D721Med (cell line): ENCODE measurements around the gene OR2M5.

ENCODE experiments used
- DNase-seq: peaks from one replicate; pipeline ENCODE4 v3.0.0; 2011; ENCODE audit warnings: low spot score; ENCODE audit not compliant: insufficient read length
- FAIRE-seq: peaks from 2 replicates; lab custom pipeline; 2011; peaks lifted over from hg19 to GRCh38; lab: Jason Lieb, UNC
- CTCF ChIP-seq: IDR thresholded peaks from 2 replicates; pipeline ENCODE4 v1.5.1; 2012; ENCODE audit warnings: mild to moderate bottlenecking, control low read depth; ENCODE audit not compliant: insufficient read depth; ENCODE audit errors: missing control alignments

OR2M5 gene

GRCh38 chr1:248144513-248145198 lies at the start of gene OR2M5:
TSS of gene OR2M5 (plus strand) at chr1:248145148. CDS start at chr1:248145148, 0 bp downstream.
- no peak for TF ChIP-seq CTCF
- DNase-seq (no peak), FAIRE-seq (no peak)

GRCh38 chr1:248098529-248098928 lies 46.4 kb upstream of the OR2M5 start:
- TF ChIP-seq CTCF = no peak
- FAIRE-seq (no peak), DNase-seq (no peak)

- DNase-seq = no peak
- FAIRE-seq = no peak
- TF ChIP-seq CTCF = no peak
Measured at GRCh38 chr1:248102847-248103246, 42.1 kb upstream of the OR2M5 start.

- no peak for TF ChIP-seq CTCF
- FAIRE-seq = no peak
- DNase-seq = no peak
Measured at GRCh38 chr1:248111157-248111556, 33.8 kb upstream of the OR2M5 start.

- FAIRE-seq (no peak), DNase-seq (no peak)
- no peak for TF ChIP-seq CTCF
Measured at GRCh38 chr1:248114890-248115289, 30.1 kb upstream of the OR2M5 start.

GRCh38 chr1:248127653-248128052 lies 17.3 kb upstream of the OR2M5 start:
- FAIRE-seq (no peak), DNase-seq (no peak)
- no peak for TF ChIP-seq CTCF

- FAIRE-seq = no peak
- no peak for DNase-seq
- no peak for TF ChIP-seq CTCF
Measured at GRCh38 chr1:248136811-248137210, 8.1 kb upstream of the OR2M5 start.
